ENCODE results near the gene KCNJ3. TPM values are rescaled to one million over a fixed set of nuclear protein-coding genes. Genes with fewer than 3 reads are reported as not detected.

Gene KCNJ3
- total RNA-seq, 1 donor from 2014 or later = 0.07 TPM

- H3K27me3 Mint-ChIP-seq (ENCODE audit: low read depth) = no peaks in the 10 kb centered on the region
- no peak overlapping the region for H3K27ac Mint-ChIP-seq (ENCODE audit: unreplicated experiment)
- DNase-seq (ENCODE audit: low spot score) = no peak
- TF ChIP-seq CTCF (IDR thresholded peaks at IDR 0.05) = no peak
- H3K4me3 Mint-ChIP-seq (ENCODE audit: unreplicated experiment) = no peak overlapping the region
- no peaks in the 10 kb centered on the region for H3K4me1 Mint-ChIP-seq (ENCODE audit: low read depth)
- H3K36me3 Mint-ChIP-seq (ENCODE audit: low read depth) = no peaks in the 10 kb centered on the region
- H3K9me3 Mint-ChIP-seq (ENCODE audit: low read depth) = no peaks in the 10 kb centered on the region
Measured at GRCh38 chr2:154825358-154825757, 126.9 kb downstream of the KCNJ3 start.

GRCh38 chr2:154826827-154827226 is 128.3 kb downstream of the KCNJ3 start:
- H3K36me3 Mint-ChIP-seq (ENCODE audit: low read depth) = no peaks in the 10 kb centered on the region
- H3K4me1 Mint-ChIP-seq (ENCODE audit: low read depth) = no peaks in the 10 kb centered on the region
- H3K4me3 Mint-ChIP-seq (ENCODE audit: unreplicated experiment) = no peak overlapping the region
- H3K27me3 Mint-ChIP-seq (ENCODE audit: low read depth) = no peaks in the 10 kb centered on the region
- no peak for DNase-seq (ENCODE audit: low spot score)
- no peak overlapping the region for H3K27ac Mint-ChIP-seq (ENCODE audit: unreplicated experiment)
- no peak for TF ChIP-seq CTCF (IDR thresholded peaks at IDR 0.05)
- no peaks in the 10 kb centered on the region for H3K9me3 Mint-ChIP-seq (ENCODE audit: low read depth)

- no peak overlapping the region for H3K27ac Mint-ChIP-seq (ENCODE audit: unreplicated experiment)
- DNase-seq (ENCODE audit: low spot score) = no peak
- H3K36me3 Mint-ChIP-seq (ENCODE audit: low read depth) = no peaks in the 10 kb centered on the region
- no peaks in the 10 kb centered on the region for H3K9me3 Mint-ChIP-seq (ENCODE audit: low read depth)
- H3K4me1 Mint-ChIP-seq (ENCODE audit: low read depth) = no peaks in the 10 kb centered on the region
- H3K4me3 Mint-ChIP-seq (ENCODE audit: unreplicated experiment) = no peak overlapping the region
- TF ChIP-seq CTCF (IDR thresholded peaks at IDR 0.05) = no peak
- H3K27me3 Mint-ChIP-seq (ENCODE audit: low read depth) = no peaks in the 10 kb centered on the region
Measured at GRCh38 chr2:154827286-154827685, 128.8 kb downstream of the KCNJ3 start.

- no peak for TF ChIP-seq CTCF (IDR thresholded peaks at IDR 0.05)
- no peaks in the 10 kb centered on the region for H3K27me3 Mint-ChIP-seq (ENCODE audit: low read depth)
- H3K27ac Mint-ChIP-seq (ENCODE audit: unreplicated experiment) = no peak overlapping the region
- no peaks in the 10 kb centered on the region for H3K4me1 Mint-ChIP-seq (ENCODE audit: low read depth)
- H3K36me3 Mint-ChIP-seq (ENCODE audit: low read depth) = no peaks in the 10 kb centered on the region
- no peaks in the 10 kb centered on the region for H3K9me3 Mint-ChIP-seq (ENCODE audit: low read depth)
- H3K4me3 Mint-ChIP-seq (ENCODE audit: unreplicated experiment) = no peak overlapping the region
- DNase-seq (ENCODE audit: low spot score) = no peak
Measured at GRCh38 chr2:154832711-154833110, 134.2 kb downstream of the KCNJ3 start.

- Mint-ChIP-seq H3K9me3 (ENCODE audit: low read depth) (peaks cover 6% of the 10 kb centered on the region), H3K4me1 (ENCODE audit: low read depth) (no peaks in the 10 kb centered on the region), H3K36me3 (ENCODE audit: low read depth) (no peaks in the 10 kb centered on the region), H3K4me3 (ENCODE audit: unreplicated experiment) (no peak overlapping the region), H3K27me3 (ENCODE audit: low read depth) (peaks cover 3% of the 10 kb centered on the region), H3K27ac (ENCODE audit: unreplicated experiment) (no peak overlapping the region)
- no peak for TF ChIP-seq CTCF (IDR thresholded peaks at IDR 0.05)
- no peak for DNase-seq (ENCODE audit: low spot score)
Measured at GRCh38 chr2:154836632-154837031, 138.1 kb downstream of the KCNJ3 start.
